Measurements from ENCODE around the gene ESR2. TPM values are rescaled to one million over a fixed set of nuclear protein-coding genes. Genes with fewer than 3 reads are reported as not detected.
A peak's percentile ranks its signal among the peaks of the same experiment; 100 is the strongest.
"Not testable (repeated sequence)": the region's sequence is repeated elsewhere in the genome, so short reads cannot be mapped to it uniquely, and the experiment has no call there.

The ESR2 gene
- total RNA-seq, 1 donor from 2014 or later, result under 0.01 TPM

DNA sequence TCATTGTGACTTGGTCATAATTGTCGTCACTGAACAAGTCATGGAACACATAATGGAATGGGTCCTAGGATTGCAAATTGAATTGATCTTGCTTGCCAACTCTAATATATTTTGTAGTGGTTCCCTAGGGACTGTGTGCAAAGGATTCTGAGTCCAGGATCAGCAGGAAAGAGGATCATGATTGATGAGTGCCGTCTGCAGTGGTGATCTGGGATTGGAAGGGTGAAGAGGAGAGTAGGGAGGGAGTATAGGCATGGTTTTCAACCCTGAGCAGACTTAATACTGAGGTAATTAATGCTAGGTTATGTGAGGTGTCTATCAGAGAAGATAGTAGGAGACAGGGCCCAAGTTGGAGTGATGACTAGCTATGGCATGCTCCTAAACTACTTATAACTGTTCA, 168.9 kb downstream of the ESR2 start:
- peaks cover 29% of the 10 kb centered on the region for H3K36me3 ChIP-seq (ENCODE audit: control insufficient read depth, insufficient read depth, low read length)
- FAIRE-seq, result no peak
- TF ChIP-seq, protein P1, sequence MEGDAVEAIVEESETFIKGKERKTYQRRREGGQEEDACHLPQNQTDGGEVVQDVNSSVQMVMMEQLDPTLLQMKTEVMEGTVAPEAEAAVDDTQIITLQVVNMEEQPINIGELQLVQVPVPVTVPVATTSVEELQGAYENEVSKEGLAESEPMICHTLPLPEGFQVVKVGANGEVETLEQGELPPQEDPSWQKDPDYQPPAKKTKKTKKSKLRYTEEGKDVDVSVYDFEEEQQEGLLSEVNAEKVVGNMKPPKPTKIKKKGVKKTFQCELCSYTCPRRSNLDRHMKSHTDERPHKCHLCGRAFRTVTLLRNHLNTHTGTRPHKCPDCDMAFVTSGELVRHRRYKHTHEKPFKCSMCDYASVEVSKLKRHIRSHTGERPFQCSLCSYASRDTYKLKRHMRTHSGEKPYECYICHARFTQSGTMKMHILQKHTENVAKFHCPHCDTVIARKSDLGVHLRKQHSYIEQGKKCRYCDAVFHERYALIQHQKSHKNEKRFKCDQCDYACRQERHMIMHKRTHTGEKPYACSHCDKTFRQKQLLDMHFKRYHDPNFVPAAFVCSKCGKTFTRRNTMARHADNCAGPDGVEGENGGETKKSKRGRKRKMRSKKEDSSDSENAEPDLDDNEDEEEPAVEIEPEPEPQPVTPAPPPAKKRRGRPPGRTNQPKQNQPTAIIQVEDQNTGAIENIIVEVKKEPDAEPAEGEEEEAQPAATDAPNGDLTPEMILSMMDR (IDR thresholded peaks at IDR 0.05; ENCODE audit: insufficient read depth, low read length, severe bottlenecking), result no peak

GRCh38 chr14:64123241-64123822, 170.8 kb downstream of the ESR2 start:
- Histone ChIP-seq H3K36me3 (ENCODE audit: control insufficient read depth, insufficient read depth, low read length) (peaks cover 20% of the 10 kb centered on the region), H3K27me3 (ENCODE audit: control insufficient read depth, insufficient read depth, low read length) (no peaks in the 10 kb centered on the region), H3K4me3 (ENCODE audit: low read depth, low read length) (no peak overlapping the region)
- FAIRE-seq, result peak; percentile 43
- TF ChIP-seq, protein P1 (IDR thresholded peaks at IDR 0.05; ENCODE audit: insufficient read depth, low read length, severe bottlenecking), result no peak
- no peak for DNase-seq (ENCODE audit: low read depth)

More for the DNA sequence above, 168.9 kb downstream of the ESR2 start:
- DNase-seq (ENCODE audit: low read depth), result no peak
- no peak overlapping the region for H3K4me3 ChIP-seq (ENCODE audit: low read depth, low read length)
- H3K27me3 ChIP-seq (ENCODE audit: control insufficient read depth, insufficient read depth, low read length), result no peaks in the 10 kb centered on the region

DNA sequence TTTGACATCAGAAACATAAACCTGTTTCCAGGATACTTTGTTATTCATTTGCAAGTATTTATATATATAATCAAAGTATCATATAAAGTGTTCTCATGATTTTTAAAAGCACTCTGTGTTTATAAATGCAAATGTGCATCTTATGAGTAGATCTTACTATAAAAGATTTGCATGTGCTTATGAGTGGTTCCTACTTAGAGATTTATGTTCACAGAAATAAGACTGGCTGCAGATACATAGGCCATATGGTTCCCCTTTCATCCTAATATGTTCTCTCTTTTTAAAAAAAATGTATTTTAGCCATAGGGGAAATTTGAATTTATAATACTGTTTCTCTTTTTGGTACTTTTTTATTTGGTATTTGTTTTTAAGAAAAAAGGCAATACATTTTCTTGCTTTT, 174.2 kb downstream of the ESR2 start:
- TF ChIP-seq, protein P1 (IDR thresholded peaks at IDR 0.05; ENCODE audit: insufficient read depth, low read length, severe bottlenecking), result no peak
- Histone ChIP-seq H3K4me3 (ENCODE audit: low read depth, low read length) (no peak overlapping the region), H3K36me3 (ENCODE audit: control insufficient read depth, insufficient read depth, low read length) (peaks cover 8% of the 10 kb centered on the region), H3K27me3 (ENCODE audit: control insufficient read depth, insufficient read depth, low read length) (no peaks in the 10 kb centered on the region)
- no peak for DNase-seq (ENCODE audit: low read depth)
- no peak for FAIRE-seq

GRCh38 chr14:64119500-64119899, 174.7 kb downstream of the ESR2 start:
- peaks cover 10% of the 10 kb centered on the region for H3K36me3 ChIP-seq (ENCODE audit: control insufficient read depth, insufficient read depth, low read length)
- FAIRE-seq (no peak), DNase-seq (ENCODE audit: low read depth) (no peak)
- no peaks in the 10 kb centered on the region for H3K27me3 ChIP-seq (ENCODE audit: control insufficient read depth, insufficient read depth, low read length)
- TF ChIP-seq, protein P1 (IDR thresholded peaks at IDR 0.05; ENCODE audit: insufficient read depth, low read length, severe bottlenecking), result no peak
- H3K4me3 ChIP-seq (ENCODE audit: low read depth, low read length), result no peak overlapping the region

DNA sequence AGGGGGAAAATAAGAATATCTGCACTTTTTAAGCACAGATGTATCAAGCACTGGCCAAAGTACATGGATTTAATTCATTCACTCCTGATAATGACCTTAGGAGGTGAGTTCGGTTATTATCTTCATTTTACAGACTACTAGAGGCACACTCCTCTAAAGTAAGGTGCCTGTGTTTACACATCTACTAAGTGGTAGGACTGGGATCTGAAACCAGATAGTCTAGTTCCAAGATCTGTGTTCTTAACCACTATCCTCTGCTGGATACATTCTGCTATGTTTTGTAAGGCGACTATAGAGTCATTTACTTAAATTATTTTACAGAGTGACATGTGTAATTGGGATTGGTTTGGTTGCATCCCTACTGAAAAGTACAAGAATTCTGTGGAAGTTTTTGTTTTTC, 175.3 kb downstream of the ESR2 start:
- no peak for FAIRE-seq
- TF ChIP-seq, protein P1 (IDR thresholded peaks at IDR 0.05; ENCODE audit: insufficient read depth, low read length, severe bottlenecking), result no peak
- peaks cover 10% of the 10 kb centered on the region for H3K36me3 ChIP-seq (ENCODE audit: control insufficient read depth, insufficient read depth, low read length)
- peak; percentile 40 for DNase-seq (ENCODE audit: low read depth)
- H3K27me3 ChIP-seq (ENCODE audit: control insufficient read depth, insufficient read depth, low read length), result no peaks in the 10 kb centered on the region
- H3K4me3 ChIP-seq (ENCODE audit: low read depth, low read length), result no peak overlapping the region

- H3K36me3 ChIP-seq (ENCODE audit: control insufficient read depth, insufficient read depth, low read length); DNase-seq (ENCODE audit: low read depth); FAIRE-seq; H3K27me3 ChIP-seq (ENCODE audit: control insufficient read depth, insufficient read depth, low read length); H3K4me3 ChIP-seq (ENCODE audit: low read depth, low read length): not testable (repeated sequence)
Measured at GRCh38 chr14:64118403-64118742, 175.8 kb downstream of the ESR2 start.
